GM12875 (cell line): ENCODE data around the gene GATAD2B.
"Not testable (repeated sequence)": the region's sequence is repeated elsewhere in the genome, so short reads cannot be mapped to it uniquely, and the experiment has no call there.

Source experiments
- H3K4me3 ChIP-seq: one replicate; pipeline ENCODE4 v1.5.1; 2011; ENCODE audit warnings: low read depth, low read length, control low read depth
- TF ChIP-seq, protein P1 (sequence below): IDR thresholded peaks from 2 replicates; pipeline ENCODE4 v1.5.1; 2011; ENCODE audit warnings: low read depth, mild to moderate bottlenecking, control low read depth, inconsistent platforms, low read length, moderate library complexity, borderline replicate concordance; ENCODE audit not compliant: insufficient read depth

Gene GATAD2B

DNA sequence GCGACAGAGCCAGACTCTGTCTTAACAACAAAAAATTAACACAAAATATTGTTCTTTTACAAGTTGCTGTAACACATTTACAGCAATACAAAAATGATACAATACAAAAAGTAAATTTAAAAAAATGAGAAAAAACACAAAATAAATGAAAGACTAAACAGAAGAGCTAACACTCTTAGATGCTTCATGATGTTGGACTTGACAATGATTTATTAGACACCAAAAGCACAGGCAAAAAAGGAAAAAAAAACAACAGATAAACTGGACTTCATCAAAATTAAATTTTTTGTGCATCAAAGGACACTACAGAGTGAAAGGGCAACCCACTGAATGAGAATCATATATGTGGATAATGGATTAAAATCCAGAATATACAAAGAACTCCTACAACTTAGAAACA is 16.4 kb downstream of the GATAD2B start:
- TF ChIP-seq, protein P1, sequence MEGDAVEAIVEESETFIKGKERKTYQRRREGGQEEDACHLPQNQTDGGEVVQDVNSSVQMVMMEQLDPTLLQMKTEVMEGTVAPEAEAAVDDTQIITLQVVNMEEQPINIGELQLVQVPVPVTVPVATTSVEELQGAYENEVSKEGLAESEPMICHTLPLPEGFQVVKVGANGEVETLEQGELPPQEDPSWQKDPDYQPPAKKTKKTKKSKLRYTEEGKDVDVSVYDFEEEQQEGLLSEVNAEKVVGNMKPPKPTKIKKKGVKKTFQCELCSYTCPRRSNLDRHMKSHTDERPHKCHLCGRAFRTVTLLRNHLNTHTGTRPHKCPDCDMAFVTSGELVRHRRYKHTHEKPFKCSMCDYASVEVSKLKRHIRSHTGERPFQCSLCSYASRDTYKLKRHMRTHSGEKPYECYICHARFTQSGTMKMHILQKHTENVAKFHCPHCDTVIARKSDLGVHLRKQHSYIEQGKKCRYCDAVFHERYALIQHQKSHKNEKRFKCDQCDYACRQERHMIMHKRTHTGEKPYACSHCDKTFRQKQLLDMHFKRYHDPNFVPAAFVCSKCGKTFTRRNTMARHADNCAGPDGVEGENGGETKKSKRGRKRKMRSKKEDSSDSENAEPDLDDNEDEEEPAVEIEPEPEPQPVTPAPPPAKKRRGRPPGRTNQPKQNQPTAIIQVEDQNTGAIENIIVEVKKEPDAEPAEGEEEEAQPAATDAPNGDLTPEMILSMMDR = no peak

DNA sequence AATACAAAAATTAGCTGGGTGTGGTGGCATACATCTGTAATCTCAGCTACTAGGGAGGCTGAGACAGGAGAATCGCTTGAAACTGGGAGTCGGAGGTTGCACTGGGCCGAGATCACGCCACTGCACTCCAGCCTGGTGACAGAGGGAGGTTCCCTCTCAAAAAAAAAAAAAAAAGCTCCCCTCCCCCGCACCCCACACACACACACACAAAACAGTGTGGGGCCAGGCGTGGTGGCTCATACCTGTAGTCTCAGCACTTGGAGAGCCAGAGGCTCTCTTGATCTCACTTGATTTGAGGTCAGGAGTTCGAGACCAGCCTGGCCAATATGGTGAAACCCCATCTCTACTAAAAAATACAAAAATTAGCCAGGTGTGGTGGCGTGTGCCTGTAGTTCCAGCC is 16.9 kb downstream of the GATAD2B start:
- H3K4me3 ChIP-seq = not testable (repeated sequence)

More for the DNA sequence above, 16.4 kb downstream of the GATAD2B start:
- no peak overlapping the region for H3K4me3 ChIP-seq

DNA sequence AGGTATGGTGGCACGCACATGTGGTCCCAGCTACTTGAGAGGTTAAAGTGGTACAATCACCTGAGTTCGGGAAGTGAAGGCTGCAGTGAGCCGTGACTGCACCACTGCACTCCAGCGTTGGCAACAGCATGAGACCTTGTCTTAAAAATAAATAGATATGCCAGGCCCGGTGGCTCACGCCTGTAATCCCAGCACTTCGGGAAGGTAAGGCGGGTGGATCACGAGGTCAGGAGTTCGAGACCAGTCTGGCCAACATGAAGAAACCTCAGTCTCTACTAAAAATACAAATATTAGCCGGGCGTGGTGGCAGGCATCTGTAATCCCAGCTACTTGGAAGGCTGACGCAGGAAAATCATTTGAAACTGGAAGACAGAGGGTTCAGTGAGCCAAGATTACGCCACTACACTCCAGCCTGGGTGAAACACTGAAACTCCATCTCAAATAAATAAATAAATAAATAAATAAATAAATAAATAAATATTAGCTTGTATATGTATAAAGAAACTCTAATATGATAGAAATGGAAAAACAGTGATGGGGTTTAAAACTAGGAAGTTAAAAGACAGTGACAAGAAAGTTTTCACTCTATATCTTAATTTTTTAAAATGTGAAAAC is 18.8 kb downstream of the GATAD2B start:
- TF ChIP-seq, protein P1 = no peak
- no peak overlapping the region for H3K4me3 ChIP-seq

DNA sequence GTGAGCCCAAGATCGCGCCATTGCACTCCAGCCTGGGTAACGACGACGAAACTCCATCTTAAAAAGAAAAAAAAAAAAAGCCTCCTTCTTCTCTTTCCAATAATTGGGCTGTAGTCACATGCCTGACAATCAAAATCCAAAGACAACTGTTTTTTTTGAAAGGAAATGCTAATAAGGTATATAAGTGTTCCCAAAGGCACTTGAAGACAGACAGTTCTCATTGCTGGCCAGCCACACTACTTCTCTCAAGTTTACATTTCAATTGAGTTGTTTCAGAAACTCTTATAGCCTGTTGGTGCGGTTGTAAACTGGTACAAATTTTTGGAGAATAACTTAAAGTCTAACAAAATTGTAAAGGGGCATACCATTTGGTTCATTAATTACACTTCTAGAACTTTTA is 23.3 kb downstream of the GATAD2B start:
- no peak overlapping the region for H3K4me3 ChIP-seq
- TF ChIP-seq, protein P1 = no peak

DNA sequence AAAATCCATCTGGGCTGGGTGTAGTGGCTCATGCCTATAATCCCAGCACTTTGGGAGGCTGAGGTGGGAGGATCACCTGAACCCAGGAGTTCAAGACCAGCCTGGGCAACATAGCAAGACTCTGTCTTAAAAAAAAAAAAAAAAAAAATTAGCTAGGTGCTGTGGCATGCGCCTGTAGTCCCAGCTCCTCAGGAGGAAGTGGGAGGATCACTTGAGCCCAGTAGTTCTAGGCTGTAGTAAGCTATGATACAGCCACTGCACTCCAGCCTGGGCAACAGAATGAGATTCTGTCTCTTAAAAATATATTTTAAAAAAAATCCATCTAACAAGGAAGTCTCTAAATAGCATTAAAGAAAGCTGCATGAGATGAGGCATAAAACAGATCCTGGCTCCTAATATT is 26.9 kb downstream of the GATAD2B start:
- H3K4me3 ChIP-seq = not testable (repeated sequence)

DNA sequence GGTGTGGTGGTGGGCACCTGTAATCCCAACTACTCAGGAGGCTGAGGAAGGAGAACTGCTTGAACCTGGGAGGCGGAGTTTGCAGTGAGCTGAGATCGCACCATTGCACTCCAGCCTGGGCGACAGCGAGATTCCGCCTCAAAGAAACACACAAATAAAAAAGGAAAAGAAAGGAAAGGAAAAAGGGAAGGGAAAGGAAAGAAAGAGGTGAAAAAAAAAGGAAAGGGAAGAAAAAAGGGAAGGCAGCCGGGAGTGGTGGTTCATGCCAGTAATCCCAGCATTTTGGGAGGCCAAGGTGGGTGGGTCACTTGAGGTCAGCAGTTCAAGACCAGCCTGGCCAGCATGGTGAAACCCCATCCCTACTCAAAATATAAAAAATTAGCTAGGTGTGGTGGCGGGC is 31.7 kb downstream of the GATAD2B start:
- not testable (repeated sequence) for H3K4me3 ChIP-seq

DNA sequence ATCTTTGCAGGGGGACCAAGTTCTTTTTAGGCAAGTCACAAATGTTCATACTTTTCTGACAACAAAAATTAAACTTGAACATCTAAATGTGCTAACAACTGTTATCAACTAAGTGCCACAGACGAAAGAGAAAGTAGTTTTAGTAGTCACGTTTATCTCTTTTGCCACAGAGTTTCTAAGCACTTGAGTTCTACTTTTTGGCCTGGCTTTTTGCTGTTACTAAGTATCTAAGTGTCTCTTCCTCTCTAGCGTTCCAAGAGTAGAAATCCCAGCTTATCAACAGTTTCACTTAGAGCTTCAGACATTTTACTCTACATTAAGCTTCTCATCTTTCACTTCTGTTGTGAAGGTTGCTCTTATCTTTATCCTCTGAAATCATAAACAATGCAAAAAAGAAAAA is 34.2 kb downstream of the GATAD2B start:
- no peak overlapping the region for H3K4me3 ChIP-seq
- TF ChIP-seq, protein P1 = no peak

DNA sequence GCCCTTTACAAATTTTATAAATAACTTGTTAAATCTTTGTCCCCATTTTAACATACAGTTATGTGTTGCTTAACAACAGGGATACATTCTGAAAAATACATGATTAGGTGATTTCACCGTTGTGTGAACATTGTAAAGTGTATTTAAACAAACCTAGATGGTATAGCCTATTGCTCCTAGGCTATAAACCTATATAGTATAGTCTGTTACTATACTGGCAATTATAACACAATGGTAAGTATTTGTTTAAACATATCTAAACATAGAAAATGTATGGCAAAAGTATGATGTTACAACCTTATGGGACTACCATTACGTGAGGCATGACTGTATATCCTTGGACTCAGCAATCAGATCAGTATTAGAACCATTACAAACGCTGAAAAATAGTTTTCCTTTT is 36.6 kb downstream of the GATAD2B start:
- TF ChIP-seq, protein P1 = no peak
- no peak overlapping the region for H3K4me3 ChIP-seq

DNA sequence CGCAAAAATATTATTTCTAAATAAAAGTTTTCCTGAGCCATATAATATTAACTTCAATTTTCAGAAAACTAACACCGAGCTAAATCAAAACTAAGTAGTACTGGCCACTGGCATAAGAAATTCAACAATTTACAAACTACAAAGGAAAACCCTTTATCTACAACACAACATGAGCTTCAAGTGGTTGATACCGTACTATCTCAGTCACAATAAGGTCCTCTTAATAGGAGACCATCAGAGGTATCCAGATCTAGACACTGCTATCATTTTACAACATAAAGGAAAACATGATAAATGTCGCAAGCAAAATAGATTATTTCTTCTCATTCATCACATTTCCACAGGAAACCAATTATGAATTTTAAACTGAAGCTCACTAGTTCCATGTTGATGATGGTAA is 39.5 kb downstream of the GATAD2B start:
- TF ChIP-seq, protein P1 = no peak
- H3K4me3 ChIP-seq = no peak overlapping the region
